Measurements from ENCODE around the gene UNC13A. TPM values are rescaled to one million over a fixed set of nuclear protein-coding genes. Genes with fewer than 3 reads are reported as not detected.
A peak's percentile ranks its signal among the peaks of the same experiment; 100 is the strongest.

UNC13A gene
- total RNA-seq, 1 donor from 2014 or later: 0.02 TPM

- Mint-ChIP-seq H3K4me3 (ENCODE audit: low read depth) (no peak overlapping the region), H3K27ac (no peak overlapping the region), H3K27me3 (ENCODE audit: low read depth) (peaks cover 11% of the 10 kb centered on the region), H3K36me3 (ENCODE audit: low read depth) (no peaks in the 10 kb centered on the region), H3K9me3 (no peaks in the 10 kb centered on the region), H3K4me1 (ENCODE audit: low read depth) (no peaks in the 10 kb centered on the region)
- DNase-seq (ENCODE audit: low spot score): no peak
- intact Hi-C loops (cut with micrococcal nuclease): no loop called here
Observed at GRCh38 chr19:17614476-17614875, 73.7 kb downstream of the UNC13A start.

GRCh38 chr19:17611462-17612244, 76.5 kb downstream of the UNC13A start:
- DNase-seq (ENCODE audit: low spot score): no peak
- Mint-ChIP-seq H3K27ac (no peak overlapping the region), H3K4me3 (ENCODE audit: low read depth) (no peak overlapping the region), H3K36me3 (ENCODE audit: low read depth) (no peaks in the 10 kb centered on the region), H3K9me3 (no peaks in the 10 kb centered on the region), H3K27me3 (ENCODE audit: low read depth) (peaks cover 7% of the 10 kb centered on the region), H3K4me1 (ENCODE audit: low read depth) (peaks cover 3% of the 10 kb centered on the region)
- intact Hi-C loops (cut with micrococcal nuclease): no loop called here

- no peak for DNase-seq (ENCODE audit: low spot score)
- H3K27ac Mint-ChIP-seq: no peak overlapping the region
- H3K4me3 Mint-ChIP-seq (ENCODE audit: low read depth): no peak overlapping the region
- intact Hi-C loops (cut with micrococcal nuclease): no loop called here
- H3K4me1 Mint-ChIP-seq (ENCODE audit: low read depth): peaks cover 6% of the 10 kb centered on the region
- H3K9me3 Mint-ChIP-seq: no peaks in the 10 kb centered on the region
- H3K36me3 Mint-ChIP-seq (ENCODE audit: low read depth): no peaks in the 10 kb centered on the region
- peaks cover 5% of the 10 kb centered on the region for H3K27me3 Mint-ChIP-seq (ENCODE audit: low read depth)
Observed at GRCh38 chr19:17610384-17610783, 77.8 kb downstream of the UNC13A start.

- H3K9me3 Mint-ChIP-seq: no peaks in the 10 kb centered on the region
- no peaks in the 10 kb centered on the region for H3K36me3 Mint-ChIP-seq (ENCODE audit: low read depth)
- DNase-seq (ENCODE audit: low spot score): no peak
- H3K4me3 Mint-ChIP-seq (ENCODE audit: low read depth): no peak overlapping the region
- peaks cover 21% of the 10 kb centered on the region for H3K27me3 Mint-ChIP-seq (ENCODE audit: low read depth)
- H3K4me1 Mint-ChIP-seq (ENCODE audit: low read depth): peaks cover 6% of the 10 kb centered on the region
- H3K27ac Mint-ChIP-seq: no peak overlapping the region
- intact Hi-C loops (cut with micrococcal nuclease): no loop called here
Observed at GRCh38 chr19:17607936-17608335, 80.2 kb downstream of the UNC13A start.

GRCh38 chr19:17606590-17607185, 81.5 kb downstream of the UNC13A start:
- H3K27ac Mint-ChIP-seq: peak overlapping the region; percentile 50
- peak overlapping the region; percentile 73 for H3K4me3 Mint-ChIP-seq (ENCODE audit: low read depth)
- no peaks in the 10 kb centered on the region for H3K36me3 Mint-ChIP-seq (ENCODE audit: low read depth)
- intact Hi-C loops (cut with micrococcal nuclease): no loop called here
- peaks cover 6% of the 10 kb centered on the region for H3K4me1 Mint-ChIP-seq (ENCODE audit: low read depth)
- no peak for DNase-seq (ENCODE audit: low spot score)
- H3K9me3 Mint-ChIP-seq: no peaks in the 10 kb centered on the region
- peaks cover 28% of the 10 kb centered on the region for H3K27me3 Mint-ChIP-seq (ENCODE audit: low read depth)

GRCh38 chr19:17605761-17606589, 82.2 kb downstream of the UNC13A start:
- no peaks in the 10 kb centered on the region for H3K9me3 Mint-ChIP-seq
- peaks cover 33% of the 10 kb centered on the region for H3K27me3 Mint-ChIP-seq (ENCODE audit: low read depth)
- peaks cover 6% of the 10 kb centered on the region for H3K4me1 Mint-ChIP-seq (ENCODE audit: low read depth)
- peak; percentile 74 for DNase-seq (ENCODE audit: low spot score)
- H3K4me3 Mint-ChIP-seq (ENCODE audit: low read depth): peak overlapping the region; percentile 73
- intact Hi-C loops (cut with micrococcal nuclease): no loop called here
- peak overlapping the region; percentile 50 for H3K27ac Mint-ChIP-seq
- no peaks in the 10 kb centered on the region for H3K36me3 Mint-ChIP-seq (ENCODE audit: low read depth)

GRCh38 chr19:17605117-17605516, 83.0 kb downstream of the UNC13A start:
- H3K9me3 Mint-ChIP-seq: no peaks in the 10 kb centered on the region
- peaks cover 34% of the 10 kb centered on the region for H3K27me3 Mint-ChIP-seq (ENCODE audit: low read depth)
- no peak overlapping the region for H3K27ac Mint-ChIP-seq
- H3K36me3 Mint-ChIP-seq (ENCODE audit: low read depth): no peaks in the 10 kb centered on the region
- no peak for DNase-seq (ENCODE audit: low spot score)
- intact Hi-C loops (cut with micrococcal nuclease): no loop called here
- H3K4me1 Mint-ChIP-seq (ENCODE audit: low read depth): peaks cover 6% of the 10 kb centered on the region
- H3K4me3 Mint-ChIP-seq (ENCODE audit: low read depth): no peak overlapping the region

- Mint-ChIP-seq H3K9me3 (no peaks in the 10 kb centered on the region), H3K27me3 (ENCODE audit: low read depth) (peaks cover 34% of the 10 kb centered on the region), H3K36me3 (ENCODE audit: low read depth) (no peaks in the 10 kb centered on the region), H3K4me1 (ENCODE audit: low read depth) (peaks cover 6% of the 10 kb centered on the region), H3K27ac (no peak overlapping the region), H3K4me3 (ENCODE audit: low read depth) (no peak overlapping the region)
- DNase-seq (ENCODE audit: low spot score): no peak
- intact Hi-C loops (cut with micrococcal nuclease): no loop called here
Observed at GRCh38 chr19:17604372-17605025, 83.7 kb downstream of the UNC13A start.

GRCh38 chr19:17602872-17603510, 85.2 kb downstream of the UNC13A start:
- H3K27ac Mint-ChIP-seq: no peak overlapping the region
- H3K27me3 Mint-ChIP-seq (ENCODE audit: low read depth): peaks cover 34% of the 10 kb centered on the region
- no peaks in the 10 kb centered on the region for H3K36me3 Mint-ChIP-seq (ENCODE audit: low read depth)
- H3K4me1 Mint-ChIP-seq (ENCODE audit: low read depth): peaks cover 6% of the 10 kb centered on the region
- intact Hi-C loops (cut with micrococcal nuclease): no loop called here
- H3K9me3 Mint-ChIP-seq: no peaks in the 10 kb centered on the region
- H3K4me3 Mint-ChIP-seq (ENCODE audit: low read depth): no peak overlapping the region
- no peak for DNase-seq (ENCODE audit: low spot score)

GRCh38 chr19:17602217-17602616, 85.9 kb downstream of the UNC13A start:
- intact Hi-C loops (cut with micrococcal nuclease): no loop called here
- peaks cover 6% of the 10 kb centered on the region for H3K4me1 Mint-ChIP-seq (ENCODE audit: low read depth)
- H3K27ac Mint-ChIP-seq: no peak overlapping the region
- H3K9me3 Mint-ChIP-seq: no peaks in the 10 kb centered on the region
- H3K27me3 Mint-ChIP-seq (ENCODE audit: low read depth): peaks cover 34% of the 10 kb centered on the region
- DNase-seq (ENCODE audit: low spot score): no peak
- H3K36me3 Mint-ChIP-seq (ENCODE audit: low read depth): no peaks in the 10 kb centered on the region
- H3K4me3 Mint-ChIP-seq (ENCODE audit: low read depth): no peak overlapping the region

- H3K4me1 Mint-ChIP-seq (ENCODE audit: low read depth): peaks cover 2% of the 10 kb centered on the region
- no peak overlapping the region for H3K4me3 Mint-ChIP-seq (ENCODE audit: low read depth)
- no peaks in the 10 kb centered on the region for H3K9me3 Mint-ChIP-seq
- H3K36me3 Mint-ChIP-seq (ENCODE audit: low read depth): no peaks in the 10 kb centered on the region
- intact Hi-C loops (cut with micrococcal nuclease): no loop called here
- DNase-seq (ENCODE audit: low spot score): no peak
- H3K27ac Mint-ChIP-seq: no peak overlapping the region
- H3K27me3 Mint-ChIP-seq (ENCODE audit: low read depth): peaks cover 32% of the 10 kb centered on the region
Observed at GRCh38 chr19:17601683-17602082, 86.5 kb downstream of the UNC13A start.

GRCh38 chr19:17599780-17600179, 88.4 kb downstream of the UNC13A start:
- Mint-ChIP-seq H3K9me3 (no peaks in the 10 kb centered on the region), H3K4me3 (ENCODE audit: low read depth) (no peak overlapping the region), H3K27me3 (ENCODE audit: low read depth) (peaks cover 31% of the 10 kb centered on the region), H3K27ac (no peak overlapping the region), H3K36me3 (ENCODE audit: low read depth) (no peaks in the 10 kb centered on the region), H3K4me1 (ENCODE audit: low read depth) (no peaks in the 10 kb centered on the region)
- intact Hi-C loops (cut with micrococcal nuclease): no loop called here
- no peak for DNase-seq (ENCODE audit: low spot score)
